HG03571 (cell line): ENCODE results near the gene REM1.

ENCODE experiments used
- ATAC-seq: cut with Tn5 transposase; IDR thresholded peaks from one replicate; pipeline ENCODE4 v1.9.1; 2021; ENCODE audit not compliant: unreplicated experiment

REM1 gene

DNA sequence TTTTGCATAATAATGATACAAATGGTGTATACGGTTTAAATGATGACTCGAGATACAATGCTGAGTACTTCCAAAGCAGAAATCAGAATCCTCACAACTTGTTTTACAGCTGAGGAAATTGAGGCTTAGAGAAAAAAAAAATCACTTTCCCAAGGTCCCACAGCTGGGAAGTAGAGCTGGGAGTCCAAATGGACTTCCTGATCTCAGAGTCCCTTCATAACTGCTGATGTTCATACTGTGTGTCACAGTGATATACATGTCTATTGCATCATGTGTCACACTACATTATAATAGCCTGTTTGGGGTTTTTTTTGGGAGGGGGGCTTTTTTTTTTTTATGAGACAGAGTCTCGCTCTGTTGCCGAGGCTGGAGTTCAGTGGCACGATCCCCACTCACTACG is 47.6 kb downstream of the REM1 start:
- no peak for ATAC-seq

DNA sequence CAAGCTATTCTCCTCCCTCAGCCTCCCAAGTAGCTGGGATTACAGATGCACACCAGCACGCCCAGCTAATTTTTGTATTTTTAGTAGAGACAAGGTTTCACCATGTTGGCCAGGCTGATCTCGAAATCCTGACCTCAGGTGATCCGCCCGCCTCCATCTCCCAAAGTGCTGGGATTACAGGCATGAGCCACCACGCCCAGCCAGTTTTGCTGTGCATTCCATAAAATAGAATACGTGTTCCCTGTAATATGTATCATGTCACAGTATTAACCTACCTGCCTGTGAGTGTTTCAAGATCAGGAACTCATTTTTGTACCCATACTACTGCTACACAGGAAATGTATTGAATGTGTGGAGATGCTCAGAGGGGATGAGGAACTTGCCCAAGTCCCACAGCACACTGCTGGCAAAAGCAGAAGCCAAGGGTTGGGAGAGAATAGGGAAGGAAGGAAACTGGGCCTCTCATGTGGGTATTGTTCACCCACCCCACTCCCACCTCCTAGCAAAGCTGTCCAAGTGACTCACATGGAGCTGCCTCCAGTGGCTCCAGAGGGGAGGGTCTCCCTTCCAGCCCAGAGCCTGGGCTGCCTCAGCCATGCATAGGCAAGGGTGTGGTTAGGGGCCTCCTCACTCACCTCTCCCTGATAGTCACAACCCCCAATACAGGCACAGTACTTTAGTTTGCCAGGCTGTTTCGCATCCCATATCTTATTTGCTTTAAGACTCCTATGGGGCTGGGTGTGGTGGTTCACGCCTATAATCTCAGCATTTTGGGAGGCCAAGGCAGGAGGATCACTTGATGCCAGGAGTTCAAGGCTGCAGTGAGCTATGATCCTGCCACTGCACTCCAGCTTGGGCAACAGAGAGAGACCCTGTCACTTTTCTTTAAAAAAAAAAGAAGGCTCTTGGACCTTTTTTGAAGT is 48.5 kb downstream of the REM1 start:
- ATAC-seq: no peak

DNA sequence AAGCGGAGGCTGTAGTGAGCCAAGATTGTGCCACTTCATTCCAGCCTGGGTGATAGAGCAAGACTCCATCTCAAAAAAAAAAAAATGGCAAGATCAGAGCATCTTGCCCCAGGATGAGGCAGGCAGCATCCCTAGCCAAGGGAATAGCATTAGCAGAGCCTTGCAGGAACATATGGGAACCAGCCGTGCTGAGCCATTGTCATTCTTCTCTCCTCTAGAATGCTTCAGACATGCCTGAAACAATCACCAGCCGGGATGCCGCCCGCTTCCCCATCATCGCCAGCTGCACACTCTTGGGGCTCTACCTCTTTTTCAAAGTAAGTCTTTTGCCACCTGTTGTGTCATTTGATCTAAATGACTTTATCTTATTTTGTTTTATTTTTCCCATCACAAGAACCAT is 52.2 kb downstream of the REM1 start:
- ATAC-seq: no peak
